GM12878 (cell line): Measurements from ENCODE around the gene KAT2A. TPM values are rescaled to one million over a fixed set of nuclear protein-coding genes. Genes with fewer than 3 reads are reported as not detected.

Experiments
- ATAC-seq: fragments of 200-7000 bp; cut with Tn5 transposase; 3 replicates; pipeline ENCODE4 v1.9.1; 2020; ENCODE audit warnings: mild to moderate bottlenecking, moderate library complexity
- BruUV-seq: library from RNA; stranded (reverse); fragments of 400-500 nt; replicated peaks from 2 replicates; lab custom pipeline; 2021; lab: Mats Ljungman, UMichigan
- CTCF ChIA-PET: fragments of 300-600 bp; sonication (Branson Sonifier 250); formaldehyde crosslinking; extraction: SDS; loops from one replicate; lab custom pipeline; 2021; ENCODE audit warnings: inconsistent platforms; lab: Yijun Ruan, JAX
- POLR2A ChIA-PET: fragments of 350-600 bp; formaldehyde crosslinking; extraction: SDS; loops from one replicate; lab custom pipeline; 2021; ENCODE audit warnings: inconsistent platforms; lab: Charles Lee
- RAD21 ChIA-PET: fragments of 300-600 bp; sonication (Branson Sonifier 250); formaldehyde crosslinking; loops from one replicate; lab custom pipeline; 2023; ENCODE audit warnings: antibody characterized with exemption; ENCODE audit not compliant: unreplicated experiment; lab: Charles Lee
- SMC1A ChIA-PET: fragments of 300-600 bp; sonication (Branson Sonifier 250); formaldehyde crosslinking; loops from one replicate; lab custom pipeline; 2023; ENCODE audit not compliant: unreplicated experiment, uncharacterized antibody; lab: Charles Lee
- DNase-seq: peaks from one replicate; pipeline ENCODE4 v3.0.0-alpha.2; 2011; ENCODE audit warnings: low read depth, low spot score
- FAIRE-seq: peaks from 3 replicates; lab custom pipeline; 2011; peaks lifted over from hg19 to GRCh38; lab: Jason Lieb, UNC
- H2AFZ ChIP-seq: 2 replicates; pipeline ENCODE4 v1.6.0; 2011; ENCODE audit warnings: low read depth, low read length, control low read depth; ENCODE audit not compliant: control insufficient read depth
- H3K27ac ChIP-seq: 2 replicates; pipeline ENCODE4 v1.5.1; 2011; ENCODE audit warnings: control low read depth; ENCODE audit not compliant: control insufficient read depth, insufficient read depth
- H3K27me3 ChIP-seq, 2 experiments: replicated peaks in 1 of 2; 2 replicates each; pipeline versions ENCODE4 v1.6.0 to v1.6.1; 2011; ENCODE audit warnings: low read length in 1 of 2; ENCODE audit not compliant: control insufficient read depth in 2 of 2, insufficient read depth in 2 of 2
- H3K36me3 ChIP-seq, 2 experiments: 2 replicates each; pipeline ENCODE4 v1.5.1; 2011; ENCODE audit warnings: low read length in 1 of 2; ENCODE audit not compliant: control insufficient read depth in 2 of 2, insufficient read depth in 2 of 2
- H3K4me1 ChIP-seq: 2 replicates; pipeline ENCODE4 v1.6.1; 2011; ENCODE audit warnings: mild to moderate bottlenecking, low read length, moderate library complexity, mixed read lengths; ENCODE audit not compliant: control insufficient read depth, insufficient read depth
- H3K4me2 ChIP-seq: 2 replicates; pipeline ENCODE4 v1.6.0; 2011; ENCODE audit warnings: control low read depth; ENCODE audit not compliant: control insufficient read depth, insufficient read depth
- H3K4me3 ChIP-seq: fragments of 200-600 bp; sonication (generic); 2 replicates; pipeline ENCODE4 v1.5.1; 2016
- H3K79me2 ChIP-seq: 2 replicates; pipeline ENCODE4 v1.6.0; 2011; ENCODE audit warnings: low read length; ENCODE audit not compliant: control insufficient read depth, insufficient read depth
- H3K9ac ChIP-seq: 2 replicates; pipeline ENCODE4 v1.8.0; 2011; ENCODE audit warnings: low read length, control low read depth, mixed read lengths; ENCODE audit not compliant: control insufficient read depth, insufficient read depth
- H3K9me3 ChIP-seq: replicated peaks from 3 replicates; pipeline ENCODE4 v1.5.1; 2011; ENCODE audit warnings: mild to moderate bottlenecking, low read length; ENCODE audit not compliant: control insufficient read depth, insufficient read depth
- H4K20me1 ChIP-seq: 2 replicates; pipeline ENCODE4 v1.6.0; 2011; ENCODE audit not compliant: control insufficient read depth, insufficient read depth
- BACH1 ChIP-seq: fragments of 450-650 bp; IDR thresholded peaks from 2 replicates; pipeline ENCODE4 v1.6.1; 2017; ENCODE audit warnings: mild to moderate bottlenecking, borderline replicate concordance
- IKZF1 ChIP-seq: fragments of 450-650 bp; conservative IDR thresholded peaks from 2 replicates; pipeline ENCODE4 v1.6.1; 2017; ENCODE audit warnings: antibody characterized with exemption, mild to moderate bottlenecking
- JUNB ChIP-seq: IDR thresholded peaks from 2 replicates; pipeline ENCODE4 v1.6.1; 2016; ENCODE audit warnings: antibody characterized with exemption, mild to moderate bottlenecking
- JUND ChIP-seq: IDR thresholded peaks from 2 replicates; pipeline ENCODE4 v1.6.1; 2012; ENCODE audit warnings: low read depth, mild to moderate bottlenecking, low read length, improper control_type of control experiment, moderate library complexity
- MYB ChIP-seq: fragments of 150-350 bp; IDR thresholded peaks from 2 replicates; pipeline ENCODE4 v1.6.1; 2014; ENCODE audit warnings: mild to moderate bottlenecking, low read depth, low read length, borderline replicate concordance
- NFYB ChIP-seq: IDR thresholded peaks from 2 replicates; pipeline ENCODE4 v1.6.1; 2011; ENCODE audit warnings: low read depth, mild to moderate bottlenecking, low read length, improper control_type of control experiment, moderate library complexity; ENCODE audit not compliant: insufficient read depth
- PML ChIP-seq: IDR thresholded peaks from 2 replicates; pipeline ENCODE4 v1.6.1; 2012; ENCODE audit warnings: low read length, inconsistent platforms
- RBBP5 ChIP-seq: fragments of 200-600 bp; sonication (generic); conservative IDR thresholded peaks from 2 replicates; pipeline ENCODE4 v1.6.1; 2016
- RFX5 ChIP-seq: IDR thresholded peaks from 2 replicates; pipeline ENCODE4 v1.6.1; 2011; ENCODE audit warnings: low read depth, low read length, improper control_type of control experiment
- SMAD1 ChIP-seq: fragments of 450-650 bp; IDR thresholded peaks from 2 replicates; pipeline ENCODE4 v1.6.1; 2018; ENCODE audit warnings: mild to moderate bottlenecking, low read depth; ENCODE audit not compliant: partially characterized antibody
- SUZ12 ChIP-seq: fragments of 200-600 bp; sonication (generic); IDR thresholded peaks from one replicate; pipeline ENCODE4 v1.6.1; 2018; ENCODE audit warnings: antibody characterized with exemption, mild to moderate bottlenecking; ENCODE audit not compliant: unreplicated experiment
- TAF1 ChIP-seq: IDR thresholded peaks from 2 replicates; pipeline ENCODE4 v1.6.1; 2011; ENCODE audit warnings: mild to moderate bottlenecking, low read depth, low read length, borderline replicate concordance
- ZBED1 ChIP-seq: IDR thresholded peaks from 2 replicates; pipeline ENCODE4 v1.6.1; 2016; ENCODE audit warnings: borderline replicate concordance
- ZNF207 ChIP-seq: fragments of 450-650 bp; IDR thresholded peaks from 2 replicates; pipeline ENCODE4 v1.6.1; 2014; ENCODE audit warnings: antibody characterized with exemption, mild to moderate bottlenecking, borderline replicate concordance
- ZSCAN29 ChIP-seq: fragments of 450-650 bp; IDR thresholded peaks from 2 replicates; pipeline ENCODE4 v1.6.1; 2017; ENCODE audit warnings: mild to moderate bottlenecking, moderate library complexity
- WGBS: methylation state at CpG from one replicate; pipeline ENCODE4 v1.1.6; 2016; ENCODE audit warnings: low lambda C conversion rate; ENCODE audit not compliant: insufficient replicate concordance, insufficient coverage; ENCODE audit errors: missing lambda C conversion rate; 5-methylcytosine and 5-hydroxymethylcytosine counted together
- in situ Hi-C: fragments of 300-500 bp; cut with MboI; formaldehyde crosslinking; loops from 9 replicates; pipeline ENCODE4 v1.14.3; 2018; ENCODE audit warnings: mixed read lengths
- intact Hi-C: fragments of 100-400 bp; cut with micrococcal nuclease; formaldehyde crosslinking; loops from one replicate; pipeline ENCODE4 v1.14.2; 2022; ENCODE audit not compliant: unreplicated experiment
- polyA plus RNA-seq, 11 experiments: library from polyadenylated mRNA; depleted of rRNA in 4 of 11; unstranded in 6 of 11; stranded (reverse) in 5 of 11; fragments of >200 nt; fragmentation: Nextera tagmentation in 4 of 11; fragmentation: Illumina TruSeq in 1 of 11; extraction: Ambion mirVana in 4 of 11; extraction: Trizol in 1 of 11; gene quantifications; 1 replicate in 1 of 11; 2 replicates in 10 of 11; pipeline versions ENCODE4 v1.2.1 to v1.2.3, GENCODE V29; 2011 to 2016; ENCODE audit warnings: inconsistent platforms in 2 of 11, missing spikeins in 2 of 11, low read depth in 1 of 11
- total RNA-seq, 4 experiments: library from RNA; depleted of rRNA in 3 of 4; stranded (reverse); fragments of >200 nt in 3 of 4; fragmentation: Illumina TruSeq in 1 of 4; extraction: Trizol in 1 of 4; gene quantifications; 2 replicates each; pipeline versions ENCODE4 v1.2.1 to v1.2.3, GENCODE V29; 2013 to 2021
- TF ChIP-seq, protein P1 (sequence below): fragments of 450-650 bp; formaldehyde crosslinking; IDR thresholded peaks from 2 replicates; pipeline ENCODE4 v1.5.0; 2022; ENCODE audit warnings: mild to moderate bottlenecking, missing genetic modification characterization
- TF ChIP-seq, protein P2 (sequence below): fragments of 450-650 bp; IDR thresholded peaks from 2 replicates; pipeline ENCODE4 v1.6.1; 2014; ENCODE audit warnings: mild to moderate bottlenecking
- TF ChIP-seq, protein P3 (sequence below): fragments of 450-650 bp; IDR thresholded peaks from 2 replicates; pipeline ENCODE4 v1.6.1; 2016; ENCODE audit warnings: mild to moderate bottlenecking

The KAT2A gene
- total and polyA plus RNA-seq, 10 of the 15 experiments (the other 5 are each of a cell fraction or from before 2014, with no cell fraction given) = 0.85 to 47.5 (median 14.6) TPM

DNA sequence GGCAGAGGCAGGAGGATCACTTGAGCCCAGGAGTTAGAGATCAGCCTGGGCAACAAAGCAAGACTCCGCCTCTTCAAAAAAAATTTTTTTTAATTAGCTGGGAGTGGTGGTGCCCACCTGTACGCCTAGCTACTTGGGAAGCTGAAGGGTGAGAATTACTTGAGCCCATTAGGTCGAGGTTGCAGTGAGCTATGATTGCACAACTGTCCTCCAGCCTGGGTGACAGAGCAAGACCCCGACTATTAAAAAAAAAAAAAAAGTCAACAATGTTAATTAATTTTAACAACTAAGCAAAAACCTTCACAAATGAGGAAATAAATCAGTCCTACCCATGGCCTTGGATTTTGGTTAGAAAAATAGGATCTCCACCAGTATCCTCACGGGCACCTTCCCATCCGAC, 14.0 kb downstream of the KAT2A start:
- POLR2A ChIA-PET = interaction anchor here (0.7 to 1.4 kb wide), 5 partner anchors 10 to 1622 kb away, joined by 3 to 5 read pairs (median 3); partner anchors contain the start of gene NKIRAS2
- no peak overlapping the region for H3K9ac ChIP-seq

More for the DNA sequence above, 14.0 kb downstream of the KAT2A start:
- Histone ChIP-seq H3K9me3 (no peaks in the 10 kb centered on the region), H3K79me2 (peaks cover 11% of the 10 kb centered on the region), H3K36me3 (peaks cover 0 to 2% of the 10 kb centered on the region in 2 experiments; a peak in 1 of 4 replicates), H3K4me2 (no peak overlapping the region), H3K27me3 (no peaks in the 10 kb centered on the region), H3K4me3 (no peak overlapping the region), H3K4me1 (peaks cover 11% of the 10 kb centered on the region), H3K27ac (no peak overlapping the region), H4K20me1 (no peaks in the 10 kb centered on the region), H2AFZ (no peak overlapping the region)
- ChIA-PET SMC1A (no interaction called here), RAD21 (interaction anchor here (1.2 kb wide), 1 partner anchor 13 kb away, joined by 6 read pairs; the partner anchor contains the start of gene KAT2A), CTCF (interaction anchor here (0.6 to 2.0 kb wide), 13 partner anchors 9 to 144 kb away, joined by 3 to 10 read pairs (median 3); partner anchors contain the start of genes KAT2A, KCNH4 and ZNF385C)
- WGBS = 78% methylated on average over 6 of the region's 6 CpGs
- intact Hi-C loops (no loop called here), in situ Hi-C loops (no loop called here)
- ATAC-seq (no peak), FAIRE-seq (no peak), DNase-seq (no peak)
- TF ChIP-seq, protein P1, sequence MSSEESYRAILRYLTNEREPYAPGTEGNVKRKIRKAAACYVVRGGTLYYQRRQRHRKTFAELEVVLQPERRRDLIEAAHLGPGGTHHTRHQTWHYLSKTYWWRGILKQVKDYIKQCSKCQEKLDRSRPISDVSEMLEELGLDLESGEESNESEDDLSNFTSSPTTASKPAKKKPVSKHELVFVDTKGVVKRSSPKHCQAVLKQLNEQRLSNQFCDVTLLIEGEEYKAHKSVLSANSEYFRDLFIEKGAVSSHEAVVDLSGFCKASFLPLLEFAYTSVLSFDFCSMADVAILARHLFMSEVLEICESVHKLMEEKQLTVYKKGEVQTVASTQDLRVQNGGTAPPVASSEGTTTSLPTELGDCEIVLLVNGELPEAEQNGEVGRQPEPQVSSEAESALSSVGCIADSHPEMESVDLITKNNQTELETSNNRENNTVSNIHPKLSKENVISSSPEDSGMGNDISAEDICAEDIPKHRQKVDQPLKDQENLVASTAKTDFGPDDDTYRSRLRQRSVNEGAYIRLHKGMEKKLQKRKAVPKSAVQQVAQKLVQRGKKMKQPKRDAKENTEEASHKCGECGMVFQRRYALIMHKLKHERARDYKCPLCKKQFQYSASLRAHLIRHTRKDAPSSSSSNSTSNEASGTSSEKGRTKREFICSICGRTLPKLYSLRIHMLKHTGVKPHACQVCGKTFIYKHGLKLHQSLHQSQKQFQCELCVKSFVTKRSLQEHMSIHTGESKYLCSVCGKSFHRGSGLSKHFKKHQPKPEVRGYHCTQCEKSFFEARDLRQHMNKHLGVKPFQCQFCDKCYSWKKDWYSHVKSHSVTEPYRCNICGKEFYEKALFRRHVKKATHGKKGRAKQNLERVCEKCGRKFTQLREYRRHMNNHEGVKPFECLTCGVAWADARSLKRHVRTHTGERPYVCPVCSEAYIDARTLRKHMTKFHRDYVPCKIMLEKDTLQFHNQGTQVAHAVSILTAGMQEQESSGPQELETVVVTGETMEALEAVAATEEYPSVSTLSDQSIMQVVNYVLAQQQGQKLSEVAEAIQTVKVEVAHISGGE (CRISPR knock-in tag) = no peak
- TF ChIP-seq IKZF1 (no peak), RFX5 (no peak), JUND (no peak), ZBED1 (no peak), ZSCAN29 (no peak), TAF1 (no peak), ZNF207 (no peak), PML (no peak), BACH1 (no peak), RBBP5 (no peak), SUZ12 (no peak), SMAD1 (no peak), NFYB (no peak), MYB (no peak), JUNB (no peak)
- TF ChIP-seq, protein P2, sequence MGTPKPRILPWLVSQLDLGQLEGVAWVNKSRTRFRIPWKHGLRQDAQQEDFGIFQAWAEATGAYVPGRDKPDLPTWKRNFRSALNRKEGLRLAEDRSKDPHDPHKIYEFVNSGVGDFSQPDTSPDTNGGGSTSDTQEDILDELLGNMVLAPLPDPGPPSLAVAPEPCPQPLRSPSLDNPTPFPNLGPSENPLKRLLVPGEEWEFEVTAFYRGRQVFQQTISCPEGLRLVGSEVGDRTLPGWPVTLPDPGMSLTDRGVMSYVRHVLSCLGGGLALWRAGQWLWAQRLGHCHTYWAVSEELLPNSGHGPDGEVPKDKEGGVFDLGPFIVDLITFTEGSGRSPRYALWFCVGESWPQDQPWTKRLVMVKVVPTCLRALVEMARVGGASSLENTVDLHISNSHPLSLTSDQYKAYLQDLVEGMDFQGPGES = no peak
- TF ChIP-seq, protein P3, sequence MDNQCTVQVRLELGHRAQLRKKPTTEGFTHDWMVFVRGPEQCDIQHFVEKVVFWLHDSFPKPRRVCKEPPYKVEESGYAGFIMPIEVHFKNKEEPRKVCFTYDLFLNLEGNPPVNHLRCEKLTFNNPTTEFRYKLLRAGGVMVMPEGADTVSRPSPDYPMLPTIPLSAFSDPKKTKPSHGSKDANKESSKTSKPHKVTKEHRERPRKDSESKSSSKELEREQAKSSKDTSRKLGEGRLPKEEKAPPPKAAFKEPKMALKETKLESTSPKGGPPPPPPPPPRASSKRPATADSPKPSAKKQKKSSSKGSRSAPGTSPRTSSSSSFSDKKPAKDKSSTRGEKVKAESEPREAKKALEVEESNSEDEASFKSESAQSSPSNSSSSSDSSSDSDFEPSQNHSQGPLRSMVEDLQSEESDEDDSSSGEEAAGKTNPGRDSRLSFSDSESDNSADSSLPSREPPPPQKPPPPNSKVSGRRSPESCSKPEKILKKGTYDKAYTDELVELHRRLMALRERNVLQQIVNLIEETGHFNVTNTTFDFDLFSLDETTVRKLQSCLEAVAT = no peak
- BruUV-seq = no TSS peak
